KMS-11 (cell line): ENCODE measurements around the gene LGALS7B.
"Not testable (repeated sequence)": the region's sequence is repeated elsewhere in the genome, so short reads cannot be mapped to it uniquely, and the experiment has no call there.

Source experiments
- H2AFZ ChIP-seq: fragments of 200-600 bp; sonication (generic); 2 replicates; pipeline ENCODE4 v1.6.1; 2016; ENCODE audit warnings: antibody characterized with exemption, mixed run types, low read depth
- H3K27ac ChIP-seq: fragments of 200-600 bp; sonication (generic); 2 replicates; pipeline ENCODE4 v1.6.1; 2016; ENCODE audit warnings: mild to moderate bottlenecking, mixed run types
- H3K27me3 ChIP-seq: fragments of 200-600 bp; sonication (generic); 2 replicates; pipeline ENCODE4 v1.6.1; 2017; ENCODE audit warnings: mild to moderate bottlenecking, low read depth, mixed run types, moderate library complexity; ENCODE audit not compliant: insufficient read depth
- H3K36me3 ChIP-seq: fragments of 200-600 bp; sonication (generic); 2 replicates; pipeline ENCODE4 v1.6.1; 2017; ENCODE audit warnings: mild to moderate bottlenecking, mixed run types; ENCODE audit not compliant: insufficient read depth
- H3K4me1 ChIP-seq: fragments of 200-600 bp; sonication (generic); 2 replicates; pipeline ENCODE4 v1.6.1; 2016; ENCODE audit warnings: mild to moderate bottlenecking, low read depth, mixed run types; ENCODE audit not compliant: poor library complexity, severe bottlenecking
- H3K4me2 ChIP-seq: fragments of 200-600 bp; sonication (generic); 2 replicates; pipeline ENCODE4 v1.7.0; 2016; ENCODE audit warnings: mild to moderate bottlenecking, mixed run types
- H3K4me3 ChIP-seq: fragments of 200-600 bp; sonication (generic); IDR thresholded peaks from 2 replicates; pipeline ENCODE4 v1.6.1; 2017; ENCODE audit warnings: low read depth, low read length, mixed read lengths; ENCODE audit not compliant: insufficient read depth
- H3K79me2 ChIP-seq: fragments of 200-600 bp; sonication (generic); 2 replicates; pipeline ENCODE4 v1.6.1; 2016; ENCODE audit warnings: low read depth, mixed run types; ENCODE audit not compliant: insufficient read depth
- H3K9ac ChIP-seq: fragments of 200-600 bp; sonication (generic); 2 replicates; pipeline ENCODE4 v1.6.1; 2016; ENCODE audit warnings: mild to moderate bottlenecking, mixed run types
- H4K20me1 ChIP-seq: fragments of 200-600 bp; sonication (generic); 2 replicates; pipeline ENCODE4 v1.6.1; 2016; ENCODE audit warnings: mild to moderate bottlenecking, mixed run types; ENCODE audit not compliant: insufficient read depth
- CTCF ChIP-seq: fragments of 200-600 bp; sonication (generic); conservative IDR thresholded peaks from 2 replicates; pipeline ENCODE4 v1.6.1; 2017; ENCODE audit warnings: low read depth, mild to moderate bottlenecking, antibody characterized with exemption, low read length, moderate library complexity, mixed read lengths

LGALS7B gene

GRCh38 chr19:38815059-38816001 is 26.3 kb downstream of the LGALS7B start:
- H3K9ac ChIP-seq = no peak overlapping the region
- H3K36me3 ChIP-seq = no peaks in the 10 kb centered on the region
- no peaks in the 10 kb centered on the region for H3K27me3 ChIP-seq

GRCh38 chr19:38816131-38816750 is 27.2 kb downstream of the LGALS7B start:
- H4K20me1 ChIP-seq = no peaks in the 10 kb centered on the region
- H3K9ac ChIP-seq = no peak overlapping the region
- no peak overlapping the region for H3K27ac ChIP-seq
- no peak overlapping the region for H2AFZ ChIP-seq
- H3K4me1 ChIP-seq = no peaks in the 10 kb centered on the region
- H3K27me3 ChIP-seq = no peaks in the 10 kb centered on the region
- TF ChIP-seq CTCF = no peak
- H3K4me3 ChIP-seq = no peak overlapping the region
- H3K4me2 ChIP-seq = no peak overlapping the region
- no peaks in the 10 kb centered on the region for H3K36me3 ChIP-seq
- no peaks in the 10 kb centered on the region for H3K79me2 ChIP-seq

More at GRCh38 chr19:38815059-38816001, 26.3 kb downstream of the LGALS7B start:
- Histone ChIP-seq H3K79me2 (no peaks in the 10 kb centered on the region), H4K20me1 (no peaks in the 10 kb centered on the region), H3K4me2 (no peak overlapping the region), H3K27ac (no peak overlapping the region), H3K4me1 (no peaks in the 10 kb centered on the region), H3K4me3 (no peak overlapping the region), H2AFZ (no peak overlapping the region)
- no peak for TF ChIP-seq CTCF

- Histone ChIP-seq H2AFZ (no peak overlapping the region), H3K4me2 (no peak overlapping the region), H3K4me3 (no peak overlapping the region), H3K4me1 (no peaks in the 10 kb centered on the region), H3K27me3 (no peaks in the 10 kb centered on the region), H3K36me3 (no peaks in the 10 kb centered on the region), H3K79me2 (no peaks in the 10 kb centered on the region), H4K20me1 (no peaks in the 10 kb centered on the region), H3K27ac (no peak overlapping the region), H3K9ac (no peak overlapping the region)
- TF ChIP-seq CTCF = no peak
These were observed 28.1 kb downstream of the LGALS7B start for GRCh38 chr19:38817081-38817480.

GRCh38 chr19:38819231-38819920 is 30.4 kb downstream of the LGALS7B start:
- Histone ChIP-seq H2AFZ (no peak overlapping the region), H3K4me2 (no peak overlapping the region), H3K4me1 (no peaks in the 10 kb centered on the region), H3K36me3 (no peaks in the 10 kb centered on the region), H3K79me2 (no peaks in the 10 kb centered on the region), H4K20me1 (no peaks in the 10 kb centered on the region), H3K27me3 (no peaks in the 10 kb centered on the region), H3K4me3 (no peak overlapping the region), H3K9ac (no peak overlapping the region), H3K27ac (no peak overlapping the region)
- TF ChIP-seq CTCF = no peak

- not testable (repeated sequence) for H3K4me2 ChIP-seq, H3K36me3 ChIP-seq, H4K20me1 ChIP-seq, H3K4me1 ChIP-seq, H3K27me3 ChIP-seq, H3K27ac ChIP-seq, H3K79me2 ChIP-seq, H3K4me3 ChIP-seq, H3K9ac ChIP-seq, H2AFZ ChIP-seq
These were observed 32.3 kb downstream of the LGALS7B start for GRCh38 chr19:38821230-38821825.

GRCh38 chr19:38825936-38826335 is 36.9 kb downstream of the LGALS7B start:
- H4K20me1 ChIP-seq, H3K27ac ChIP-seq, H3K79me2 ChIP-seq, H2AFZ ChIP-seq, H3K4me3 ChIP-seq, H3K4me1 ChIP-seq, H3K27me3 ChIP-seq, H3K4me2 ChIP-seq, H3K36me3 ChIP-seq, H3K9ac ChIP-seq: not testable (repeated sequence)
